ENCODE data around the gene ARMCX4.

The ARMCX4 gene

DNA sequence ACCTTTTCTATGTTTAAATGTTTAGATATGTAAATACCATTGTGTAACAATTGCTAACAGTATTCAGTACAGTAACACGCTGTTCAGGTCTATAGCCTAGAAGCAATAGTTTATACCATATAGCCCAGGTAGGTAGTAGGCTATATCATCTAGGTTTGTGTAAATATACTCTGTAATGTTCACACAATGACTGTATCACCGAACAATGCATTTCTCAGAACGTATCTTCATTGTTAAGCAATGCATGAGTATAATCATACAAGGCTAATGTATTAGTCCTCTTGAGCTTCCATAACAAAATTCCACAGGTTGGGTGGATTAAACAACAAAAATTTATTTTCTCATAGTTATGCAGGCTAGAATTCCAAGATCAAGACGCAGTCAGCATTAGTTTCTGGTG is 22.7 kb downstream of the ARMCX4 start:
- no peak for DNase-seq (ENCODE audit: extremely low read depth, insufficient read length)
- no peak overlapping the region for H3K4me3 ChIP-seq (replicated peaks; ENCODE audit: low read depth, low read length)
- TF ChIP-seq, protein P1, sequence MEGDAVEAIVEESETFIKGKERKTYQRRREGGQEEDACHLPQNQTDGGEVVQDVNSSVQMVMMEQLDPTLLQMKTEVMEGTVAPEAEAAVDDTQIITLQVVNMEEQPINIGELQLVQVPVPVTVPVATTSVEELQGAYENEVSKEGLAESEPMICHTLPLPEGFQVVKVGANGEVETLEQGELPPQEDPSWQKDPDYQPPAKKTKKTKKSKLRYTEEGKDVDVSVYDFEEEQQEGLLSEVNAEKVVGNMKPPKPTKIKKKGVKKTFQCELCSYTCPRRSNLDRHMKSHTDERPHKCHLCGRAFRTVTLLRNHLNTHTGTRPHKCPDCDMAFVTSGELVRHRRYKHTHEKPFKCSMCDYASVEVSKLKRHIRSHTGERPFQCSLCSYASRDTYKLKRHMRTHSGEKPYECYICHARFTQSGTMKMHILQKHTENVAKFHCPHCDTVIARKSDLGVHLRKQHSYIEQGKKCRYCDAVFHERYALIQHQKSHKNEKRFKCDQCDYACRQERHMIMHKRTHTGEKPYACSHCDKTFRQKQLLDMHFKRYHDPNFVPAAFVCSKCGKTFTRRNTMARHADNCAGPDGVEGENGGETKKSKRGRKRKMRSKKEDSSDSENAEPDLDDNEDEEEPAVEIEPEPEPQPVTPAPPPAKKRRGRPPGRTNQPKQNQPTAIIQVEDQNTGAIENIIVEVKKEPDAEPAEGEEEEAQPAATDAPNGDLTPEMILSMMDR (IDR thresholded peaks at IDR 0.05; ENCODE audit: insufficient read depth, low read length, poor library complexity, severe bottlenecking): no peak
- H3K36me3 ChIP-seq (ENCODE audit: control insufficient read depth, insufficient read depth, low read length): no peaks in the 10 kb centered on the region
- no peaks in the 10 kb centered on the region for H3K27me3 ChIP-seq (replicated peaks; ENCODE audit: control insufficient read depth, insufficient read depth, low read length)

DNA sequence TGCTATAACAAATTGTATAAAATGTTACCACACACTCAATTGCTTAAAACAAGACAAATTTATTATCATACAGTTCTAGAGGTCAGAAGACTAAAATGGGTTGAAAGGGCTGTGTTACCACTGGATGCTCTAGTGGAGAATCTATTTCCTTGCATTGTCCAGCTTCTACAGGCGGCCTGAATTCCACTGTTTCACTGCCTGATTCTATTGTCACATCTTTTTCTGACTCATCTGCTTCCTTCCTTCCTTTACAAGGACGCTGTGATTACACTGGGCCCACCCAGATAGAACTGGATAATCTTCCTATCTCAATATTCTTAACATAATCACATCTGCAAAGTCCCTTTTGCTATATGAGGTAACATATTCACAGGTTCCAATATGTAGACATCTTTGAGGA is 45.7 kb downstream of the ARMCX4 start:
- TF ChIP-seq, protein P1 (IDR thresholded peaks at IDR 0.05; ENCODE audit: insufficient read depth, low read length, poor library complexity, severe bottlenecking): no peak
- Histone ChIP-seq H3K36me3 (ENCODE audit: control insufficient read depth, insufficient read depth, low read length) (no peaks in the 10 kb centered on the region), H3K4me3 (replicated peaks; ENCODE audit: low read depth, low read length) (no peak overlapping the region), H3K27me3 (replicated peaks; ENCODE audit: control insufficient read depth, insufficient read depth, low read length) (no peaks in the 10 kb centered on the region)
- no peak for DNase-seq (ENCODE audit: extremely low read depth, insufficient read length)
